HepG2 (cell line): Measurements from ENCODE around the gene PSMD1. TPM values are rescaled to one million over a fixed set of nuclear protein-coding genes. Genes with fewer than 3 reads are reported as not detected.
A peak's percentile ranks its signal among the peaks of the same experiment; 100 is the strongest.

ENCODE experiments used
- ATAC-seq: fragments of 200-7000 bp; cut with Tn5 transposase; 3 replicates; pipeline ENCODE4 v1.9.1; 2020; ENCODE audit warnings: mild to moderate bottlenecking, moderate library complexity
- BruUV-seq: library from RNA; stranded (reverse); fragments of 400-500 nt; replicated peaks from 2 replicates; lab custom pipeline; 2021; lab: Mats Ljungman, UMichigan
- CTCF ChIA-PET: fragments of 300-600 bp; formaldehyde crosslinking; extraction: SDS; loops from one replicate; lab custom pipeline; 2021; ENCODE audit warnings: low total read pairs, inconsistent platforms, low intra/inter-chr PET ratio; lab: Yijun Ruan, JAX
- POLR2A ChIA-PET: fragments of 350-600 bp; sonication (Branson Sonifier 250); formaldehyde crosslinking; loops from one replicate; lab custom pipeline; 2020; ENCODE audit warnings: antibody characterized with exemption, inconsistent platforms; lab: Yijun Ruan, JAX
- DNase-seq: peaks from one replicate; pipeline ENCODE4 v3.0.0-alpha.2; 2015; ENCODE audit warnings: low spot score
- FAIRE-seq: peaks from 3 replicates; lab custom pipeline; 2011; peaks lifted over from hg19 to GRCh38; lab: Jason Lieb, UNC
- H2AFZ ChIP-seq: one replicate; pipeline ENCODE4 v1.6.1; 2011; ENCODE audit warnings: low read length, inconsistent platforms
- H3K27ac ChIP-seq: fragments of 300-600 bp; 3 replicates; pipeline ENCODE4 v1.8.0; 2011; ENCODE audit warnings: mixed run types, mild to moderate bottlenecking, mixed read lengths, low read length, inconsistent platforms; ENCODE audit not compliant: insufficient read depth; ENCODE audit errors: extremely low read length
- H3K27me3 ChIP-seq, 2 experiments: fragments of 200-600 bp in 1 of 2; 2 replicates in 1 of 2; 3 replicates in 1 of 2; pipeline versions ENCODE4 v1.6.0 to v1.8.0; 2011; ENCODE audit warnings: low read length in 2 of 2, mild to moderate bottlenecking in 2 of 2, moderate library complexity in 2 of 2, inconsistent platforms in 1 of 2; ENCODE audit not compliant: insufficient read depth in 2 of 2, control insufficient read depth in 1 of 2
- H3K36me3 ChIP-seq, 2 experiments: fragments of 200-600 bp in 1 of 2; replicated peaks in 1 of 2; 2 replicates in 1 of 2; 3 replicates in 1 of 2; pipeline versions ENCODE4 v1.5.1 to v1.8.0; 2011; ENCODE audit warnings: low read length in 2 of 2, inconsistent platforms in 1 of 2; ENCODE audit not compliant: insufficient read depth in 2 of 2, control insufficient read depth in 1 of 2
- H3K4me1 ChIP-seq: 2 replicates; pipeline ENCODE4 v1.5.1; 2012; ENCODE audit warnings: low read length, inconsistent platforms; ENCODE audit not compliant: insufficient read depth
- H3K4me2 ChIP-seq: 2 replicates; pipeline ENCODE4 v1.6.0; 2011; ENCODE audit warnings: low read depth, low read length, inconsistent platforms
- H3K4me3 ChIP-seq, 3 experiments: fragments of 200-600 bp in 1 of 3; sonication (generic), shearing (Covaris generic) in 1 of 3; replicated peaks in 1 of 3; 2 replicates each; pipeline ENCODE4 v1.5.1; 2011 to 2016; ENCODE audit warnings: low read length in 3 of 3, inconsistent platforms in 2 of 3, low read depth in 2 of 3, mild to moderate bottlenecking in 2 of 3, control low read depth in 1 of 3, mixed read lengths in 1 of 3; ENCODE audit not compliant: insufficient read depth in 1 of 3
- H3K79me2 ChIP-seq: one replicate; pipeline ENCODE4 v1.6.1; 2011; ENCODE audit warnings: low read length, inconsistent platforms; ENCODE audit not compliant: insufficient read depth
- H3K9ac ChIP-seq: 2 replicates; pipeline ENCODE4 v1.6.0; 2011; ENCODE audit warnings: mild to moderate bottlenecking, low read depth, low read length, inconsistent platforms; ENCODE audit not compliant: insufficient read depth
- H3K9me3 ChIP-seq: 2 replicates; pipeline ENCODE4 v1.5.1; 2012; ENCODE audit warnings: mild to moderate bottlenecking, low read length
- H4K20me1 ChIP-seq: 2 replicates; pipeline ENCODE4 v1.6.0; 2011; ENCODE audit warnings: inconsistent platforms, mild to moderate bottlenecking, low read length, moderate library complexity; ENCODE audit not compliant: insufficient read depth
- RAD21 ChIP-seq: fragments of 450-650 bp; formaldehyde crosslinking; IDR thresholded peaks from 2 replicates; pipeline ENCODE4 v1.5.0; 2020; ENCODE audit warnings: mild to moderate bottlenecking
- RAD51 ChIP-seq: fragments of 450-650 bp; IDR thresholded peaks from 2 replicates; pipeline ENCODE4 v1.6.1; 2016; ENCODE audit warnings: borderline replicate concordance
- SMC3 ChIP-seq: IDR thresholded peaks from 2 replicates; pipeline ENCODE4 v1.6.1; 2011; ENCODE audit warnings: low read length, improper control_type of control experiment
- SNAI1 ChIP-seq: sonication (generic); formaldehyde crosslinking; IDR thresholded peaks from 2 replicates; pipeline ENCODE4 v1.5.0; 2020; ENCODE audit warnings: mild to moderate bottlenecking, missing genetic modification reagents, borderline replicate concordance
- SOX5 ChIP-seq: IDR thresholded peaks from 2 replicates; pipeline ENCODE4 v1.6.1; 2016; ENCODE audit warnings: borderline replicate concordance
- STAG1 ChIP-seq: sonication (generic); formaldehyde crosslinking; IDR thresholded peaks from 2 replicates; pipeline ENCODE4 v1.4.0; 2020; ENCODE audit warnings: missing genetic modification reagents
- TBP ChIP-seq: sonication (generic); formaldehyde crosslinking; IDR thresholded peaks from 2 replicates; pipeline ENCODE4 v1.5.0; 2020; ENCODE audit warnings: missing genetic modification reagents
- TRIM24 ChIP-seq: sonication (generic); formaldehyde crosslinking; IDR thresholded peaks from 2 replicates; pipeline ENCODE4 v1.8.0; 2022; ENCODE audit warnings: mild to moderate bottlenecking, missing genetic modification reagents
- ZNF782 ChIP-seq: sonication (generic); formaldehyde crosslinking; IDR thresholded peaks from 2 replicates; pipeline ENCODE4 v1.4.0; 2020; ENCODE audit warnings: missing genetic modification reagents, mild to moderate bottlenecking, borderline replicate concordance
- ZNF792 ChIP-seq: IDR thresholded peaks from 2 replicates; pipeline ENCODE4 v1.6.1; 2016
- WGBS: methylation state at CpG from one replicate; pipeline ENCODE4 v1.1.6; 2017; ENCODE audit warnings: low lambda C conversion rate; 5-methylcytosine and 5-hydroxymethylcytosine counted together
- in situ Hi-C: cut with HindIII; loops from 2 replicates; pipeline ENCODE4 v1.10.0; 2017; ENCODE audit warnings: low pct_unique_long_range_greater_than_20kb; ENCODE audit not compliant: extremely low pct_ligation_motif_present
- intact Hi-C: fragments of 100-400 bp; cut with micrococcal nuclease; formaldehyde crosslinking; loops from one replicate; pipeline ENCODE4 v1.10.0; 2022; ENCODE audit not compliant: unreplicated experiment
- polyA plus RNA-seq, 8 experiments: library from polyadenylated mRNA; depleted of rRNA in 3 of 8; stranded (reverse) in 7 of 8; unstranded in 1 of 8; fragments of >200 nt; fragmentation: Illumina TruSeq in 4 of 8; extraction: Trizol in 4 of 8; gene quantifications; 2 replicates each; pipeline versions ENCODE4 v1.2.1 to v1.2.3, GENCODE V29; 2011 to 2016; ENCODE audit warnings: low read depth in 4 of 8, missing spikeins in 1 of 8, mixed read lengths in 1 of 8; ENCODE audit not compliant: insufficient read depth in 1 of 8
- total RNA-seq, 5 experiments: library from RNA; depleted of rRNA; stranded (reverse); fragments of >200 nt; fragmentation: Illumina TruSeq; extraction: Trizol; gene quantifications; 2 replicates each; pipeline ENCODE4 v1.2.3, GENCODE V29; 2016; ENCODE audit warnings: low read depth in 1 of 5
- TF ChIP-seq, protein P1 (sequence below): sonication (generic); formaldehyde crosslinking; IDR thresholded peaks from 2 replicates; pipeline ENCODE4 v1.5.0; 2020; ENCODE audit warnings: missing genetic modification reagents
- TF ChIP-seq, protein P2 (sequence below): sonication (generic); formaldehyde crosslinking; IDR thresholded peaks from 2 replicates; pipeline ENCODE4 v1.4.0; 2020; ENCODE audit warnings: missing genetic modification reagents, low read depth, mild to moderate bottlenecking, borderline replicate concordance
- TF ChIP-seq, protein P3 (sequence below): sonication (generic); formaldehyde crosslinking; IDR thresholded peaks from 2 replicates; pipeline ENCODE4 v1.5.1; 2020; ENCODE audit warnings: mild to moderate bottlenecking, missing genetic modification reagents, borderline replicate concordance
- TF ChIP-seq, protein P4 (sequence below): sonication (generic); formaldehyde crosslinking; IDR thresholded peaks from 2 replicates; pipeline ENCODE4 v1.8.1; 2023; ENCODE audit warnings: missing genetic modification reagents, inconsistent platforms, borderline replicate concordance

Gene PSMD1
- total and polyA plus RNA-seq, 2 of the 13 experiments (the other 11 are each of a cell fraction or from before 2014, with no cell fraction given), result 136 to 191 TPM

DNA sequence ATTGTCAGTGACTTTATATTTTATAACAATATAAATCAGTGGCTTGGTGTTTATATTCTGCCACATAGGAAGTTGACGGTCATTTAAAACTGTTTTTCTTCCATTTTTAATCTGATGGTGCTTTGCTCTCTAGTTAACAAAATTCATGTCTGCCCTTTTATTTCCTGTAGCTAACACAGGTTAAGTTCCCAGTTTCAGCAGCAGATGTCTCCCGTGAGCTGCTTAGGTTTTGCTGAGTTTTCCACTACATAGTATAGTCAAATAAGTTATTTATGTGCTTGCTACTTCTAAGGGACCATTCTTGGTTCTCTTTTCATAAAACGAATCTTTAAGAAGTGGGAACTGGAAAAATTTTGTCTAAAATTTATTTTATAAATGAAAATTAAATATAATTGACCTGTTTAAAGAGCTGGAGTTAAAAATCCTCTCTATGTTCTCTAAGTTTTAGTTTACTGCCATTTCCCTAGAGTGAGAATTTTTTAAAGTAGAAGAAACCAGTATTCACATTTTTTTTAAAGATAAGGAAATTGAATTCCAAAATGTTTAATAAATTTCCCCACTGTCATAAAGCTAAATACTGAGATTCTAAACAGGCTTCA lies 47.5 kb downstream of the PSMD1 start (continued):
- TF ChIP-seq, protein P1, sequence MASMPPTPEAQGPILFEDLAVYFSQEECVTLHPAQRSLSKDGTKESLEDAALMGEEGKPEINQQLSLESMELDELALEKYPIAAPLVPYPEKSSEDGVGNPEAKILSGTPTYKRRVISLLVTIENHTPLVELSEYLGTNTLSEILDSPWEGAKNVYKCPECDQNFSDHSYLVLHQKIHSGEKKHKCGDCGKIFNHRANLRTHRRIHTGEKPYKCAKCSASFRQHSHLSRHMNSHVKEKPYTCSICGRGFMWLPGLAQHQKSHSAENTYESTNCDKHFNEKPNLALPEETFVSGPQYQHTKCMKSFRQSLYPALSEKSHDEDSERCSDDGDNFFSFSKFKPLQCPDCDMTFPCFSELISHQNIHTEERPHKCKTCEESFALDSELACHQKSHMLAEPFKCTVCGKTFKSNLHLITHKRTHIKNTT (CRISPR knock-in tag), result no peak
- TF ChIP-seq STAG1 (CRISPR knock-in tag) (peak; percentile 76), SMC3 (peak; percentile 70)
- TF ChIP-seq, protein P2, sequence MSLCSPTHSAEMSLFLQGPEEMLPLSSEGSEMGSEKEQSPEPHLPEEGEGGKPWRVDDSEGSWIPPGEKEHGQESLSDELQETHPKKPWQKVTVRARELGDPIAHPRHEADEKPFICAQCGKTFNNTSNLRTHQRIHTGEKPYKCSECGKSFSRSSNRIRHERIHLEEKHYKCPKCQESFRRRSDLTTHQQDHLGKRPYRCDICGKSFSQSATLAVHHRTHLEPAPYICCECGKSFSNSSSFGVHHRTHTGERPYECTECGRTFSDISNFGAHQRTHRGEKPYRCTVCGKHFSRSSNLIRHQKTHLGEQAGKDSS, result no peak

DNA sequence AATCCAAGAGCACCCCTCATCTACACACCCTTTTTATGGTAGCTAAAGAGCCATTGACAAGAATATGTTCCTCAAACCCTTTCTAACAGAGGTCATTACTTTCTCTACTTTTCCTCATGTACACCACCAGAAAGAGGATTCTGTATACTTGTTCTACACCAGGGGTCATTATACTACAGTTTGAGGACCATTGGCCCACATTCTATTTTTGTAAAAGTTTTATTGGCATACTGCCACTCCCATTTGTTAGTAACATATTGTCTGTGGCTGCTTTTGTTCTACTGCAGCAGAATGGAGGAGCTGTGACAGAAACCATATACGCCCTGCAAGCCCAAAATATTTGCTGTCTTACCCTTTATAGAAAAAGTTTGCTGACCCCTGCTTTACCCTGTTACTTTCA lies 53.9 kb downstream of the PSMD1 start:
- FAIRE-seq (no peak), DNase-seq (no peak), ATAC-seq (no peak)
- no peaks in the 10 kb centered on the region for H3K4me1 ChIP-seq
- H3K4me3 ChIP-seq, result no peak overlapping the region
- H3K9me3 ChIP-seq, result no peaks in the 10 kb centered on the region
- H3K9ac ChIP-seq, result no peak overlapping the region
- H3K79me2 ChIP-seq, result peaks cover 3% of the 10 kb centered on the region
- no peak overlapping the region for H3K4me2 ChIP-seq
- no peak overlapping the region for H2AFZ ChIP-seq
- intact Hi-C loops, result no loop called here
- ChIA-PET CTCF (no interaction called here), POLR2A (no interaction called here)
- 100% methylated on average over 1 of the region's 1 CpG for WGBS
- in situ Hi-C loops, result loop anchor here (5.0 kb wide), 1 partner anchor 82 kb away; no protein-coding TSS in a partner anchor
- no TSS peak for BruUV-seq
- no peak overlapping the region for H3K27ac ChIP-seq
- H4K20me1 ChIP-seq, result no peaks in the 10 kb centered on the region
- H3K36me3 ChIP-seq, result peaks cover 12 to 71% of the 10 kb centered on the region in 2 experiments
- no peaks in the 10 kb centered on the region for H3K27me3 ChIP-seq
- TF ChIP-seq, protein P3, sequence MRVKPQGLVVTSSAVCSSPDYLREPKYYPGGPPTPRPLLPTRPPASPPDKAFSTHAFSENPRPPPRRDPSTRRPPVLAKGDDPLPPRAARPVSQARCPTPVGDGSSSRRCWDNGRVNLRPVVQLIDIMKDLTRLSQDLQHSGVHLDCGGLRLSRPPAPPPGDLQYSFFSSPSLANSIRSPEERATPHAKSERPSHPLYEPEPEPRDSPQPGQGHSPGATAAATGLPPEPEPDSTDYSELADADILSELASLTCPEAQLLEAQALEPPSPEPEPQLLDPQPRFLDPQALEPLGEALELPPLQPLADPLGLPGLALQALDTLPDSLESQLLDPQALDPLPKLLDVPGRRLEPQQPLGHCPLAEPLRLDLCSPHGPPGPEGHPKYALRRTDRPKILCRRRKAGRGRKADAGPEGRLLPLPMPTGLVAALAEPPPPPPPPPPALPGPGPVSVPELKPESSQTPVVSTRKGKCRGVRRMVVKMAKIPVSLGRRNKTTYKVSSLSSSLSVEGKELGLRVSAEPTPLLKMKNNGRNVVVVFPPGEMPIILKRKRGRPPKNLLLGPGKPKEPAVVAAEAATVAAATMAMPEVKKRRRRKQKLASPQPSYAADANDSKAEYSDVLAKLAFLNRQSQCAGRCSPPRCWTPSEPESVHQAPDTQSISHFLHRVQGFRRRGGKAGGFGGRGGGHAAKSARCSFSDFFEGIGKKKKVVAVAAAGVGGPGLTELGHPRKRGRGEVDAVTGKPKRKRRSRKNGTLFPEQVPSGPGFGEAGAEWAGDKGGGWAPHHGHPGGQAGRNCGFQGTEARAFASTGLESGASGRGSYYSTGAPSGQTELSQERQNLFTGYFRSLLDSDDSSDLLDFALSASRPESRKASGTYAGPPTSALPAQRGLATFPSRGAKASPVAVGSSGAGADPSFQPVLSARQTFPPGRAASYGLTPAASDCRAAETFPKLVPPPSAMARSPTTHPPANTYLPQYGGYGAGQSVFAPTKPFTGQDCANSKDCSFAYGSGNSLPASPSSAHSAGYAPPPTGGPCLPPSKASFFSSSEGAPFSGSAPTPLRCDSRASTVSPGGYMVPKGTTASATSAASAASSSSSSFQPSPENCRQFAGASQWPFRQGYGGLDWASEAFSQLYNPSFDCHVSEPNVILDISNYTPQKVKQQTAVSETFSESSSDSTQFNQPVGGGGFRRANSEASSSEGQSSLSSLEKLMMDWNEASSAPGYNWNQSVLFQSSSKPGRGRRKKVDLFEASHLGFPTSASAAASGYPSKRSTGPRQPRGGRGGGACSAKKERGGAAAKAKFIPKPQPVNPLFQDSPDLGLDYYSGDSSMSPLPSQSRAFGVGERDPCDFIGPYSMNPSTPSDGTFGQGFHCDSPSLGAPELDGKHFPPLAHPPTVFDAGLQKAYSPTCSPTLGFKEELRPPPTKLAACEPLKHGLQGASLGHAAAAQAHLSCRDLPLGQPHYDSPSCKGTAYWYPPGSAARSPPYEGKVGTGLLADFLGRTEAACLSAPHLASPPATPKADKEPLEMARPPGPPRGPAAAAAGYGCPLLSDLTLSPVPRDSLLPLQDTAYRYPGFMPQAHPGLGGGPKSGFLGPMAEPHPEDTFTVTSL, result no peak
- TF ChIP-seq TBP (CRISPR knock-in tag), result no peak
- TF ChIP-seq TRIM24 (CRISPR knock-in tag), result no peak
- no peak for TF ChIP-seq RAD51
- TF ChIP-seq, protein P4, sequence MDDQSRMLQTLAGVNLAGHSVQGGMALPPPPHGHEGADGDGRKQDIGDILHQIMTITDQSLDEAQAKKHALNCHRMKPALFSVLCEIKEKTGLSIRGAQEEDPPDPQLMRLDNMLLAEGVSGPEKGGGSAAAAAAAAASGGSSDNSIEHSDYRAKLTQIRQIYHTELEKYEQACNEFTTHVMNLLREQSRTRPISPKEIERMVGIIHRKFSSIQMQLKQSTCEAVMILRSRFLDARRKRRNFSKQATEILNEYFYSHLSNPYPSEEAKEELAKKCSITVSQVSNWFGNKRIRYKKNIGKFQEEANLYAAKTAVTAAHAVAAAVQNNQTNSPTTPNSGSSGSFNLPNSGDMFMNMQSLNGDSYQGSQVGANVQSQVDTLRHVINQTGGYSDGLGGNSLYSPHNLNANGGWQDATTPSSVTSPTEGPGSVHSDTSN (CRISPR knock-in tag), result no peak
- TF ChIP-seq SNAI1 (CRISPR knock-in tag), result no peak
- TF ChIP-seq SOX5 (CRISPR knock-in tag), result no peak
- no peak for TF ChIP-seq ZNF792 (CRISPR knock-in tag)
- TF ChIP-seq RAD21 (CRISPR knock-in tag), result no peak
- TF ChIP-seq ZNF782 (CRISPR knock-in tag), result no peak
